OCI-LY1 (cell line): ENCODE data around the gene FBRS.

ENCODE experiments used
- H2AFZ ChIP-seq: fragments of 200-600 bp; sonication (generic), shearing (Covaris generic); 2 replicates; pipeline ENCODE4 v1.6.0; 2014; ENCODE audit warnings: antibody characterized with exemption, mild to moderate bottlenecking, low read length
- H3F3A ChIP-seq: fragments of 200-600 bp; sonication (generic), shearing (Covaris generic); 2 replicates; pipeline ENCODE4 v1.6.0; 2014; ENCODE audit warnings: mild to moderate bottlenecking, antibody characterized with exemption, low read length, moderate library complexity; ENCODE audit not compliant: insufficient read depth
- H3K27ac ChIP-seq: fragments of 200-600 bp; sonication (generic); 2 replicates; pipeline ENCODE4 v1.5.1; 2014; ENCODE audit warnings: low read length, mixed run types, mild to moderate bottlenecking, low read depth; ENCODE audit not compliant: poor library complexity, severe bottlenecking
- H3K27me3 ChIP-seq: fragments of 200-600 bp; sonication (generic); 2 replicates; pipeline ENCODE4 v1.6.0; 2014; ENCODE audit warnings: antibody characterized with exemption, mild to moderate bottlenecking, low read length, moderate library complexity; ENCODE audit not compliant: insufficient read depth
- H3K36me3 ChIP-seq: fragments of 200-600 bp; sonication (generic); 2 replicates; pipeline ENCODE4 v1.6.1; 2014; ENCODE audit warnings: mild to moderate bottlenecking, antibody characterized with exemption, low read length, moderate library complexity, mixed read lengths; ENCODE audit not compliant: insufficient read depth
- H3K4me1 ChIP-seq: fragments of 200-600 bp; sonication (generic); 2 replicates; pipeline ENCODE4 v1.5.1; 2014; ENCODE audit warnings: mild to moderate bottlenecking, low read length, moderate library complexity; ENCODE audit not compliant: insufficient read depth, severe bottlenecking
- H3K4me2 ChIP-seq: fragments of 200-600 bp; sonication (generic), shearing (Covaris generic); 2 replicates; pipeline ENCODE4 v1.6.1; 2014; ENCODE audit warnings: low read length
- H3K4me3 ChIP-seq: fragments of 200-600 bp; sonication (generic); 2 replicates; pipeline ENCODE4 v1.5.1; 2014; ENCODE audit warnings: low read length, low read depth, mild to moderate bottlenecking, mixed read lengths; ENCODE audit not compliant: poor library complexity, severe bottlenecking
- H3K79me2 ChIP-seq: fragments of 200-600 bp; shearing (Covaris generic); 2 replicates; pipeline ENCODE4 v1.6.1; 2016; ENCODE audit warnings: mixed run types, low read length, mixed read lengths; ENCODE audit not compliant: insufficient read depth
- H3K9ac ChIP-seq: fragments of 200-600 bp; sonication (generic), shearing (Covaris generic); 2 replicates; pipeline ENCODE4 v1.6.1; 2014; ENCODE audit warnings: mild to moderate bottlenecking, low read length, mixed read lengths
- H3K9me2 ChIP-seq: fragments of 200-600 bp; sonication (generic), shearing (Covaris generic); 2 replicates; pipeline ENCODE4 v1.6.1; 2014; ENCODE audit warnings: low read depth, mild to moderate bottlenecking, low read length, mixed read lengths
- H3K9me3 ChIP-seq: fragments of 200-600 bp; shearing (Covaris generic); 2 replicates; pipeline ENCODE4 v1.6.1; 2014; ENCODE audit warnings: low read length, mixed read lengths
- H4K20me1 ChIP-seq: fragments of 200-600 bp; sonication (generic), shearing (Covaris generic); 2 replicates; pipeline ENCODE4 v1.6.0; 2016; ENCODE audit warnings: mild to moderate bottlenecking, low read length; ENCODE audit not compliant: insufficient read depth
- EZH2 ChIP-seq: fragments of 200-600 bp; sonication (generic), shearing (Covaris generic); IDR thresholded peaks from 2 replicates; pipeline ENCODE4 v1.8.0; 2017; ENCODE audit warnings: borderline replicate concordance, mixed run types, mild to moderate bottlenecking, antibody characterized with exemption, low read length, moderate library complexity, mixed read lengths
- TF ChIP-seq, protein P1 (sequence below): fragments of 200-600 bp; sonication (generic), shearing (Covaris generic); IDR thresholded peaks from 2 replicates; pipeline ENCODE4 v1.5.1; 2017; ENCODE audit warnings: mild to moderate bottlenecking, antibody characterized with exemption, low read length, moderate library complexity, mixed read lengths

FBRS gene

DNA sequence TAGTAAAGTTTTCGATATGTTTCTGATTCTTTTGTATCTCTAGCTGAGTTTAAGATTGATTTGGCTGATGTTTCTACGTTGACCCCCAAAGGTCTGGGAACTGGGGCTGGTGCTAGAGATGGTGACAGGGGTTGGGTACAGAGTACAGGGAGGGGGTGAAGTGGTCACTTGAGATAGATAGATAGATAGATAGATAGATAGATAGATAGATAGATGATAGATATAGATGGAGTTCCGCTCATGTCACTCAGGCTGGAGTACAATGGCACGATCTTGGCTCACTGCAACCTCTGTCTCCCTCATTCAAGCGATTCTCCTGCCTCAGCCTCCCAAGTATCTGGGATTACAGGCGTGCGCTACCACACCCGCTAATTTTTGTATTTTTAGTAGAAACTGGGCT is 1.8 kb upstream of the FBRS start:
- H3K4me2 ChIP-seq: no peak overlapping the region
- H4K20me1 ChIP-seq: no peaks in the 10 kb centered on the region
- no peak overlapping the region for H2AFZ ChIP-seq
- H3K27ac ChIP-seq: no peak overlapping the region
- H3K79me2 ChIP-seq: 0 out of 2 replicates have a peak, but pooled peaks cover 3% of the 10 kb centered on the region
- no peaks in the 10 kb centered on the region for H3K27me3 ChIP-seq
- H3K36me3 ChIP-seq: peaks cover 53% of the 10 kb centered on the region
- H3F3A ChIP-seq: no peaks in the 10 kb centered on the region
- H3K4me3 ChIP-seq: no peak overlapping the region
- no peak for TF ChIP-seq EZH2
- TF ChIP-seq, protein P1, sequence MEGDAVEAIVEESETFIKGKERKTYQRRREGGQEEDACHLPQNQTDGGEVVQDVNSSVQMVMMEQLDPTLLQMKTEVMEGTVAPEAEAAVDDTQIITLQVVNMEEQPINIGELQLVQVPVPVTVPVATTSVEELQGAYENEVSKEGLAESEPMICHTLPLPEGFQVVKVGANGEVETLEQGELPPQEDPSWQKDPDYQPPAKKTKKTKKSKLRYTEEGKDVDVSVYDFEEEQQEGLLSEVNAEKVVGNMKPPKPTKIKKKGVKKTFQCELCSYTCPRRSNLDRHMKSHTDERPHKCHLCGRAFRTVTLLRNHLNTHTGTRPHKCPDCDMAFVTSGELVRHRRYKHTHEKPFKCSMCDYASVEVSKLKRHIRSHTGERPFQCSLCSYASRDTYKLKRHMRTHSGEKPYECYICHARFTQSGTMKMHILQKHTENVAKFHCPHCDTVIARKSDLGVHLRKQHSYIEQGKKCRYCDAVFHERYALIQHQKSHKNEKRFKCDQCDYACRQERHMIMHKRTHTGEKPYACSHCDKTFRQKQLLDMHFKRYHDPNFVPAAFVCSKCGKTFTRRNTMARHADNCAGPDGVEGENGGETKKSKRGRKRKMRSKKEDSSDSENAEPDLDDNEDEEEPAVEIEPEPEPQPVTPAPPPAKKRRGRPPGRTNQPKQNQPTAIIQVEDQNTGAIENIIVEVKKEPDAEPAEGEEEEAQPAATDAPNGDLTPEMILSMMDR: no peak
- H3K9me3 ChIP-seq: no peaks in the 10 kb centered on the region
- H3K9ac ChIP-seq: no peak overlapping the region
- no peaks in the 10 kb centered on the region for H3K9me2 ChIP-seq
- peaks cover 32% of the 10 kb centered on the region for H3K4me1 ChIP-seq

- H3K27ac ChIP-seq: peak overlapping the region; percentile 89
- H3K27me3 ChIP-seq: no peaks in the 10 kb centered on the region
- no peaks in the 10 kb centered on the region for H3F3A ChIP-seq
- peaks cover 60% of the 10 kb centered on the region for H3K36me3 ChIP-seq
- 0 out of 2 replicates have a peak overlapping the region, but pooled peaks have one; percentile 21 for H2AFZ ChIP-seq
- H3K4me3 ChIP-seq: peak overlapping the region; percentile 65
- H3K4me1 ChIP-seq: peaks cover 33% of the 10 kb centered on the region
- 0 out of 2 replicates have a peak, but pooled peaks cover 3% of the 10 kb centered on the region for H3K79me2 ChIP-seq
- no peaks in the 10 kb centered on the region for H3K9me2 ChIP-seq
- H3K4me2 ChIP-seq: peak overlapping the region; percentile 98
- no peaks in the 10 kb centered on the region for H3K9me3 ChIP-seq
- H4K20me1 ChIP-seq: no peaks in the 10 kb centered on the region
- TF ChIP-seq, protein P1: no peak
- TF ChIP-seq EZH2: no peak
- peak overlapping the region; percentile 83 for H3K9ac ChIP-seq
Measured at GRCh38 chr16:30656974-30657865, 1.0 kb upstream of the FBRS start.

DNA sequence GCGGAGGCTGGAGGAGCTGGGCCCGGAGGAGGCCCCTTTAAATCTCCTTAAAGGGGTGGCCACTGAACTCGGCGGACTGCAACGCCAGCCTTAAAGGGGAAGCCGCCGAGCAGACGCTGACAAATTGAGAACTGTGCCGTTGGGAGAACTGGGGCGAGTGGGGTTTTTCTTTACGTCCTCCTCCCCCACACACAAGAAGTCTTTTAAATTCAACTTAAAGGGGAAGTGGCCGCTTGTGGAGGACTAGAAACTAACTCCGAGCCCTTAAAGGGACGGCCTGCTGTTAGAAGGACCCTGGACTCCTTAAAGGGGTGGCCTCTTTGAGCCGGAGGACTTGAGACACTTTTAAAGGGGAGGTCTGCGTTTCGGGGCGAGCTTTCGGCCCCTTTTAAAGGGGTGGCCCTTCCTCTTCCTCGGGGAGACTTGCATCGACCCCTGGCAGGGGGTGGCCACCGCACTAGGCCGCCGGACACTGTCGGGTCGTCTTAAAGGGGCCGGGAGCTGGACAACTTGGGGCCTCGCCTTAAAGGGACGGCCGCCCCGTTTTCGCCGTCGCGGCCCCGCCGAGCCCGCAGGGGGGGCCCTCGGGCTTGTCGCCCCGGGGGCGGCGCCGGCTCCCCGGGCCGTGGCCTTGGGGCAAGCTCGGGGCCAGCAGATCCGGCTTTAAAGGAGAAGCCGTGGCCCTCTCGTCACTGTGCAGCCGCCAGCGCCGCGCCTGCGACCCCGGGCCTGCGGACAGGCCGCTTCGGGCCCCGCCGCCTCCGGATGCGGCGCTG is 688 bp downstream of the FBRS start:
- Histone ChIP-seq H3K4me2 (peak overlapping the region; percentile 89), H3K9me3 (no peaks in the 10 kb centered on the region), H3K36me3 (peaks cover 65% of the 10 kb centered on the region), H3K79me2 (0 out of 2 replicates have a peak, but pooled peaks cover 3% of the 10 kb centered on the region), H2AFZ (no peak overlapping the region), H3K9me2 (no peaks in the 10 kb centered on the region), H3K4me1 (peaks cover 42% of the 10 kb centered on the region), H3K9ac (peak overlapping the region; percentile 77), H4K20me1 (no peaks in the 10 kb centered on the region), H3K27me3 (no peaks in the 10 kb centered on the region), H3K4me3 (peak overlapping the region; percentile 68), H3K27ac (peak overlapping the region; percentile 95), H3F3A (no peaks in the 10 kb centered on the region)
- TF ChIP-seq, protein P1: peak; percentile 30
- TF ChIP-seq EZH2: no peak
